Epithelial cell of esophagus (primary cell): ENCODE data around the gene NDRG3.
"Not testable (repeated sequence)": the region's sequence is repeated elsewhere in the genome, so short reads cannot be mapped to it uniquely, and the experiment has no call there.

Experiments used
- DNase-seq: peaks from one replicate; pipeline ENCODE4 v3.0.0; 2010; ENCODE audit warnings: low read depth
- H3K4me3 ChIP-seq: 2 replicates; pipeline ENCODE4 v1.5.1; 2011; ENCODE audit warnings: mild to moderate bottlenecking, low read length, control low read depth
- CTCF ChIP-seq: IDR thresholded peaks from 2 replicates; pipeline ENCODE4 v1.5.1; 2011; ENCODE audit warnings: low read depth, mild to moderate bottlenecking, low read length, control low read depth, inconsistent platforms; ENCODE audit not compliant: insufficient read depth; ENCODE audit errors: missing control alignments

NDRG3 gene

GRCh38 chr20:36686504-36686903, 59.4 kb downstream of the NDRG3 start:
- no peak overlapping the region for H3K4me3 ChIP-seq
- DNase-seq, result no peak

GRCh38 chr20:36684747-36685146, 61.1 kb downstream of the NDRG3 start:
- DNase-seq, result no peak
- TF ChIP-seq CTCF, result no peak

More at GRCh38 chr20:36686504-36686903, 59.4 kb downstream of the NDRG3 start:
- TF ChIP-seq CTCF, result no peak

GRCh38 chr20:36682311-36682710, 63.6 kb downstream of the NDRG3 start:
- no peak overlapping the region for H3K4me3 ChIP-seq
- no peak for DNase-seq
- TF ChIP-seq CTCF, result no peak

More at GRCh38 chr20:36684747-36685146, 61.1 kb downstream of the NDRG3 start:
- no peak overlapping the region for H3K4me3 ChIP-seq

- H3K4me3 ChIP-seq, result no peak overlapping the region
- DNase-seq, result no peak
- TF ChIP-seq CTCF, result no peak
These were observed 68.5 kb downstream of the NDRG3 start for GRCh38 chr20:36677422-36677771.

GRCh38 chr20:36676701-36677421, 69.0 kb downstream of the NDRG3 start:
- H3K4me3 ChIP-seq, result no peak overlapping the region
- TF ChIP-seq CTCF, result no peak
- no peak for DNase-seq

GRCh38 chr20:36675545-36675944, 70.3 kb downstream of the NDRG3 start:
- not testable (repeated sequence) for H3K4me3 ChIP-seq

GRCh38 chr20:36672991-36673390, 72.9 kb downstream of the NDRG3 start:
- DNase-seq, result no peak
- TF ChIP-seq CTCF, result no peak
- no peak overlapping the region for H3K4me3 ChIP-seq

More at GRCh38 chr20:36675545-36675944, 70.3 kb downstream of the NDRG3 start:
- not testable (repeated sequence) for DNase-seq
